Stimulated activated CD8-positive, alpha-beta memory T cell treated with anti-CD3 and anti-CD28 coated beads, Interleukin-15, amount 100 ng/mL, for 48 hours (primary cell): Measurements from ENCODE around the gene LGR5.
"Not testable (repeated sequence)": the region's sequence is repeated elsewhere in the genome, so short reads cannot be mapped to it uniquely, and the experiment has no call there.

Source experiments
- DNase-seq, 2 donors: peaks; one replicate each; pipeline ENCODE4 v3.0.0-alpha.2; 2020; ENCODE audit warnings: low read depth in 2 of 2

Gene LGR5

GRCh38 chr12:71476513-71476912, 36.9 kb downstream of the LGR5 start:
- DNase-seq, result no peak

GRCh38 chr12:71477609-71478008, 38.0 kb downstream of the LGR5 start:
- DNase-seq, result no peak

GRCh38 chr12:71478270-71478669, 38.7 kb downstream of the LGR5 start:
- DNase-seq, result no peak

GRCh38 chr12:71484272-71484905, 44.8 kb downstream of the LGR5 start:
- no peak for DNase-seq

GRCh38 chr12:71490844-71491243, 51.2 kb downstream of the LGR5 start:
- not testable (repeated sequence) for DNase-seq

- DNase-seq, result no peak
These were observed 53.0 kb downstream of the LGR5 start for GRCh38 chr12:71492604-71493003.

GRCh38 chr12:71499834-71500233, 60.2 kb downstream of the LGR5 start:
- no peak for DNase-seq

- no peak for DNase-seq
These were observed 64.2 kb downstream of the LGR5 start for GRCh38 chr12:71503579-71504391.

GRCh38 chr12:71504476-71504875, 64.9 kb downstream of the LGR5 start:
- DNase-seq, result no peak

- DNase-seq, result no peak
These were observed 70.1 kb downstream of the LGR5 start for GRCh38 chr12:71509705-71510104.

GRCh38 chr12:71517145-71517846, 77.7 kb downstream of the LGR5 start:
- no peak for DNase-seq

- no peak for DNase-seq
These were observed 81.5 kb downstream of the LGR5 start for GRCh38 chr12:71521125-71521524.

- DNase-seq, result no peak
These were observed 85.0 kb downstream of the LGR5 start for GRCh38 chr12:71524626-71525025.

- DNase-seq, result no peak
These were observed 94.1 kb downstream of the LGR5 start for GRCh38 chr12:71533703-71534102.

GRCh38 chr12:71536279-71536938, 96.8 kb downstream of the LGR5 start:
- DNase-seq, result no peak

GRCh38 chr12:71536939-71537622, 97.5 kb downstream of the LGR5 start:
- no peak for DNase-seq

- DNase-seq, result no peak
These were observed 99.2 kb downstream of the LGR5 start for GRCh38 chr12:71538807-71539206.

GRCh38 chr12:71541583-71541982, 102.0 kb downstream of the LGR5 start:
- no peak for DNase-seq

GRCh38 chr12:71546322-71546861, 106.8 kb downstream of the LGR5 start:
- no peak for DNase-seq

- DNase-seq, result no peak
These were observed 109.3 kb downstream of the LGR5 start for GRCh38 chr12:71548893-71549292.

- no peak for DNase-seq
These were observed 111.9 kb downstream of the LGR5 start for GRCh38 chr12:71551529-71551928.
